NCI-H446 (cell line): ENCODE measurements around the gene NRG4.
"Not testable (repeated sequence)": the region's sequence is repeated elsewhere in the genome, so short reads cannot be mapped to it uniquely, and the experiment has no call there.

Experiments
- DNase-seq, 2 experiments: peaks; one replicate each; lab custom pipeline; 2025; lab: John Stamatoyannopoulos, UW

Gene NRG4

GRCh38 chr15:75927601-75928000 is 84.6 kb downstream of the NRG4 start:
- DNase-seq, result no peak

GRCh38 chr15:75926931-75927330 is 85.3 kb downstream of the NRG4 start:
- DNase-seq, result no peak

GRCh38 chr15:75925440-75925839 is 86.8 kb downstream of the NRG4 start:
- no peak for DNase-seq

GRCh38 chr15:75924576-75924975 is 87.6 kb downstream of the NRG4 start:
- DNase-seq, result no peak

DNA sequence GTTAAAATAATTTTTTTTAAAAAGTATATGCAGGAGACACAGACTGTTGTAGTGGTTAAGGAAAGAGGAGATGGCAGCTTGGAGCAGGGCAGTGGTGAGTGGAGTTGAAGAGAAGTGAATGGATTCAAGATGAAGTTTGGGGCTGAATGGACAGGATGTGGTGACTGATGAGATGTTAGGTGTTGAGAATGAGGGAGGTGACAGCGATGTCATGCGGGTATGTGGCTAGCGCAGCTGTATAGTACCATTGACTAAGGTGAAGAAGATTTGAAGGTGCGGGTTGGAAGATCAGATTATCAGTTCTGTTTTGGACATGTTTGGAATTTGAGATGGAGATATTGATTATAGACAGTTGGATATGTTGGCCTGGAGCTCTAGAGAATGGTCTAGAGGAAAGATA is 88.5 kb downstream of the NRG4 start:
- no peak for DNase-seq

GRCh38 chr15:75921732-75922703 is 90.2 kb downstream of the NRG4 start:
- DNase-seq, result peak in 1 of 2 experiments; percentile 20

DNA sequence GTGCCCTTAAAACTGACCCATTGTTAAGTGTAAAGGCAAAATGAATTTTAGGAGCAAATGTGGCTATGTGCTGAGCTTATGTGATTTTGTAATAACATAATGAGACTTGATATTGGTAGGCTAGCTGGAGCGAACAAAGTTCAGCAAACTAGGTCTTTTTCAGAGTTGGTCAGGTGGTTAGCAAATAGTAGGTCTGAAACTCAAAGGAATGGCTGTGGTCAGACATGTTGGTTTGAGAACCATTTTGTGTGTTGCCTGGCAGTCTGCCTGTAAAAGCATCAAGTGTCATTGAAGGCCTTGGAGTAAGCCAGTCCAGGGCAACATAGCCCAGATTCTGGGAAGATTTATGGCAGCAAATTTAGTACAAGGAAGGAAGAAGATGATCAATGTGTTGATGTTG is 92.1 kb downstream of the NRG4 start:
- DNase-seq, result no peak

- DNase-seq, result no peak
These were observed 94.1 kb downstream of the NRG4 start for GRCh38 chr15:75918135-75918534.

DNA sequence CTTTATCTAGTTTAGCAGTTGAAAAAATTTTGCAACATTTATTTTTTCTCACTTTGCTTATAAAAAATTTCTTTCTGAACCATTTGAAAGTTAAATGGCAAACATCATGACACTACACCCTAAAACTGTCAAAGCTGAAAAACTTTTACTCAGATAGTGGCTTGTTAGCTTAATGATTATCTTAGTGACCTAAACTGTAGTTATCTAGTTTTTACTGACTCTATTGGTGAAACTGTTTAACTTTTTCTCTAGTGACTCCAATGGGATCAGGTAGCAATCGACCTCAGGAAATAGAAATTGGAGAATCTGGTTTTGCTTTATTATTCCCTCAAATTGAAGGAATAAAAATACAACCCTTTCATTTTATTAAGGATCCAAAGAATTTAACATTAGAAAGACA is 95.2 kb downstream of the NRG4 start:
- DNase-seq, result no peak

GRCh38 chr15:75910355-75910754 is 101.9 kb downstream of the NRG4 start:
- DNase-seq, result not testable (repeated sequence)

DNA sequence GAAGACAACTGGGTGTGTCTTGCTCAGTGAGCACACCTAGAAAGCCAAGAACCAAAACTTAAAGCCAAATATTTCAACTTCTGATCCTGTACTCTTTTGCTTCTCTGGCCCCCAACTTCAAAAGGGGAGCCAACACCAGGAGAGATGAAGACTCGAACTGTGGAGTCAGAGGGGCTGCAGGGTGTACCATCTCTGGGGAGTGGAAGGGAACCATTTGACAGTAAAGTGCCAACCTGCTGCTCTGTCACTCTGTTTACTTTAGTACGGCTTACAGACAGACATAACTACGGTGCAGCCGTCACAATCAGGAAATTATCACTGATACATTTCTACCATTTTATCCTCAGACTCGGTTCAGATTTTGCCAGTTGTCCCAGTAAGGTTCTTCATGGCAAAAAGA is 107.0 kb downstream of the NRG4 start:
- no peak for DNase-seq

- DNase-seq, result peak; percentile 45 to 88
These were observed 108.6 kb downstream of the NRG4 start, which contains the start of gene FBXO22 for GRCh38 chr15:75903331-75904239. TSS of gene FBXO22 (plus strand) at chr15:75903878. CDS start at chr15:75903964, 86 bp downstream.

DNA sequence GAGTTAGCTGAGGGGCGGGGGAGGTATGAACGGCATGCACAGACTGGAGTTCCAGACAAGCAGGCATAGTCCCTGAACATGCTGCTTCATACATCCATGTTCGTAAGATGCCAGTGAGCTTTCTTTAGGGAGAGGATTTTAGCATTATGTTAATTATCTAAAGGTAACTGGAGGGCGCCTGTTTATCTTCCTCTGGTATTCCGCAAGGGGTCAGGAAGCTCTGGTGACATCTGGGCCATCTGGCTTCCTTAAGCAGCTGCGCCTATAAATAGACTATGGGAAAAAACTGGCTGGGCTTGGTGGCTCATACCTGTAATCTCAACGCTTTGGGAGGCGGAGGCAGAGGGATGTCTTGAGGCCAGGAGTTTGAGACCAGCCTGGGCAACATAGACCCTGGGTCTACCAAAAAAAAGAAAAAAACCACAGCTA is 110.1 kb downstream of the NRG4 start:
- DNase-seq, result no peak

DNA sequence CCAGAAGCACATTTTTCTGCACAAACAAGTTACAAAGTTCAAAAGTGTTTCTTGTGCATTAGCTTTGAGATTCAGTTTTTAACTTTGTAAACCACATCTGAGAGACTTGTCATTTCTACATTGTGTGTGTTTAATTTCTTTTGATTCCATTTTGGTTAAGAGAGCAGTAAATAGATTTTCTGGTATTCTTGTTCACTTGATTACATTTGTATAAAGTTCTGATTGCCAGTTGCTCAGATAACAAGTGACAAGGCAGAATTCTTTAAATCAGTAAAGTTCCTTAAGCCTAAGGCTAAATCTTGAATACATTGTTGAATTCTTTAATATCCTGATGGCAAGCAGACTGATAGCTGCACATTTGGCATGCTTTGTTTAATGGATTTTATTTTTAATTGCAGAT is 111.6 kb downstream of the NRG4 start:
- DNase-seq, result no peak

DNA sequence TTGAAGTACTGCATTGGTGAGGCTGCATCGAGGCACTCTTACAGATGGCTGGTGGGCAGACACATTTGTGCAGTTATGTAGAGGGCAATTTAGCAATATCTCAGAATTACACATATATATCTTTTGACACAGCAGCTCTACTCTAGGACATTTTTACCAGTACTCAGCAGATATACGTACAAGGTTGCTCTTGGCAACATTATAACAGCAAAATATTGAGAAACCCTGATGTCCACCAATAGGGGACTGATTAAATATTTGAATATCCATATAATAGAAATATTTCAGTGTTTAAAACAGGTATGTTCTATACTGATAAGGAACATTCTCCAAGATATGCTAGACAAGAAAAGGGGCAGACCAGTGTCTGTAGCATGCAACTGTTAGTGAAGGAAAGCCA is 116.5 kb downstream of the NRG4 start:
- no peak for DNase-seq

DNA sequence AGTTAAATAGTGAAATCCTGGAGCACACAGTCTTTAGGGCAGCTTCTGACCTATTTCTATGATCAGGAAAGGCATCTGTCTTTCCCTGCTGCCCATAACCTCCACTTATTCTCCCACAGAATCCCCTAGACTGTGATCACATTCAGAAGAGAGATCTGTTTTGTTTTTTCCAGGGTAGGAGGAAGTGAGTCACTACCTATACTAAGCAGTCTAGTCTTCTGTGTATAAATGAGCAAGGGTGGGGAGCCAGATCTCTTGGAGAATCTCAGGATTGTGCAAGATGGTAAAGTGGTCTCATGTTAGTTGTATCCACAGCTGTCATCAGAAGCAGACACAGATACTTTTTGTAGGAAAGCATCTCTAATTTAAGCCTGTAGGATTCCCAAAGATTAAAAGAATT is 120.3 kb downstream of the NRG4 start:
- no peak for DNase-seq
